OCI-LY3 (cell line): Measurements from ENCODE around the gene FNDC10.

Source experiments
- CTCF ChIP-seq: fragments of 200-600, 300-600 bp; sonication (generic); IDR thresholded peaks from 2 replicates; pipeline ENCODE4 v1.5.1; 2014; ENCODE audit warnings: antibody characterized with exemption, low read length, low read depth
- EZH2phosphoT487 ChIP-seq: fragments of 200-600 bp; shearing (Covaris generic); IDR thresholded peaks from 2 replicates; pipeline ENCODE4 v1.6.1; 2018; ENCODE audit warnings: antibody characterized with exemption, mixed run types, low read depth

GRCh38 chr1:1574721-1575537, 25.0 kb downstream of the FNDC10 start, which contains the start of gene SSU72:
- TF ChIP-seq CTCF = no peak
- no peak for TF ChIP-seq EZH2phosphoT487
